ENCODE results near the gene GID4.

Gene GID4

DNA sequence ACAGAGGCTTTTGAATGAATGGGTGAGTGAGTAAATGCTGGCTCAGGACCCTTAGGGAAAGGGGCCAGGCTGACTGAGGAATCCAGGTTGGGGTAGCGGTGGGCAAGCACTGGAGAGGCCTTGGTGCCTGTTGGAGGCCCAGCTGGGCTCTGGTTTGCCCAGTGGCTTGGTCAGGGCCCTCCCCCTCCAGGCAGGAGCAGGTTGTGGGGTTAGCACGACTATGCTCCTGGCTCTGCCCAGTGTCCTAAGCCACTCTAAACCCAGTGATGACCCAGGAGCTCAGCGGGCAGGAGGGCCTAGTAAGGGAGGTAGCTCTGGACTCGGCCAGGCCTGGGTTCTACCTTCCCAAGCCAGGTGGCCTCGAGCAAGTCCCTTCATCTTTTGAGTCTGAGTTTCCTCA lies 76.9 kb downstream of the GID4 start:
- 94% methylated on average over 5 of the region's 5 CpGs for WGBS
- 0 out of 2 replicates have a peak, but pooled peaks cover 3% of the 10 kb centered on the region for H3K4me1 ChIP-seq (ENCODE audit: insufficient read depth, low read length)
- peaks cover 12% of the 10 kb centered on the region; the same call in 1 of the 2 replicates for H3K9me3 ChIP-seq (ENCODE audit: insufficient read depth, low read depth, low read length)
- no peak overlapping the region for H3K4me3 ChIP-seq (ENCODE audit: low read length)
- no peaks in the 10 kb centered on the region for H3K36me3 ChIP-seq (ENCODE audit: insufficient read depth, low read length)
- no peak overlapping the region for H3K9ac ChIP-seq (ENCODE audit: low read depth, low read length)
- H3K27me3 ChIP-seq (ENCODE audit: insufficient read depth, low read length), result no peaks in the 10 kb centered on the region
- H3K27ac ChIP-seq (ENCODE audit: low read depth, low read length), result no peak overlapping the region

DNA sequence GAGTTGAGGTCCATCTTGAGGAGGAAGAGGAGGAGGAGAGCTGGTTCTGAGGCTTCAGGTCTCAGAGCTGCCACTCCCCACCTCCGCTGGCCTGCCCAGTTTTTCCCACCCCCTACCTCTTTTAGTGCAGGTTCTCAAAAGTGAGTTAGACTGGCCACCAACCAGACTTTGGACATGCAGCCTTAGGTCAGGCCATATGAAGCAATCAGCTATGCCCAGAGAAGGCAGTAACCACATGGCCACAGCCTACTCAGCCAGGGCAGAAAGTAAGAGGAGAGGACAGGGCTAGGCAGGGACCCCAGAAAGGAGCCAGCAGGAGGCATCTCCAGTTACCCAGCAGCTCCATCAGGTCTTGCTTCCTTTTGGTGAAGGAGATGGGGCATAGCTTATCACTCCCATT lies 78.3 kb downstream of the GID4 start:
- H3K9ac ChIP-seq (ENCODE audit: low read depth, low read length), result no peak overlapping the region
- H3K36me3 ChIP-seq (ENCODE audit: insufficient read depth, low read length), result no peaks in the 10 kb centered on the region
- H3K9me3 ChIP-seq (ENCODE audit: insufficient read depth, low read depth, low read length), result peaks cover 12% of the 10 kb centered on the region; the same call in 1 of the 2 replicates
- WGBS, result 87% methylated on average over 1 of the region's 1 CpG
- no peaks in the 10 kb centered on the region for H3K27me3 ChIP-seq (ENCODE audit: insufficient read depth, low read length)
- no peaks in the 10 kb centered on the region for H3K4me1 ChIP-seq (ENCODE audit: insufficient read depth, low read length)
- H3K4me3 ChIP-seq (ENCODE audit: low read length), result no peak overlapping the region
- H3K27ac ChIP-seq (ENCODE audit: low read depth, low read length), result no peak overlapping the region
